Measurements from ENCODE around the gene BLID. TPM values are rescaled to one million over a fixed set of nuclear protein-coding genes. Genes with fewer than 3 reads are reported as not detected.

Gene BLID
- 0.85 TPM in 1 of 2 replicates, not detected in the other for total RNA-seq

GRCh38 chr11:122115524-122116379 is at the start of gene BLID:
Gene BLID, minus strand, starts transcription at chr11:122116215. Its CDS starts 293 bp downstream, at chr11:122115922.

